Stomach (tissue), 19 donors: Measurements from ENCODE around the gene APOL1. TPM values are rescaled to one million over a fixed set of nuclear protein-coding genes. Genes with fewer than 3 reads are reported as not detected.
A peak's percentile ranks its signal among the peaks of the same experiment; 100 is the strongest.
"Not testable (repeated sequence)": the region's sequence is repeated elsewhere in the genome, so short reads cannot be mapped to it uniquely, and the experiment has no call there.

Source experiments
- DNase-seq, 2 donors: peaks; one replicate each; pipeline versions ENCODE4 v3.0.0 to v3.0.0-alpha.2; 2013 to 2019
- H3K27ac ChIP-seq, 5 donors: fragments of 200-600 bp in 4 of 5; sonication (generic) in 4 of 5; one replicate each; pipeline ENCODE4 v1.5.1; 2013 to 2019; ENCODE audit warnings: mild to moderate bottlenecking in 1 of 5, moderate library complexity in 1 of 5
- H3K27me3 ChIP-seq, 3 donors: fragments of 200-600 bp; sonication (generic); one replicate each; pipeline ENCODE4 v1.5.1; 2017 to 2019; ENCODE audit warnings: mixed run types in 1 of 3
- H3K36me3 ChIP-seq, 4 donors: fragments of 200-600 bp; sonication (generic); 1 replicate in 3 of 4; 2 replicates in 1 of 4; pipeline ENCODE4 v1.5.1; 2016 to 2019
- H3K4me1 ChIP-seq, 4 donors: fragments of 200-600 bp; sonication (generic); one replicate each; pipeline ENCODE4 v1.5.1; 2016 to 2019
- H3K4me3 ChIP-seq, 4 donors: fragments of 200-600 bp; sonication (generic) in 3 of 4; one replicate each; pipeline ENCODE4 v1.5.1; 2016 to 2019; ENCODE audit warnings: mild to moderate bottlenecking in 1 of 4
- H3K9me3 ChIP-seq, 4 donors: fragments of 200-600 bp; sonication (generic); one replicate each; pipeline ENCODE4 v1.5.1; 2016 to 2019
- CTCF ChIP-seq, 7 experiments: fragments of 450-650 bp in 4 of 7; fragments of 200-600 bp in 3 of 7; sonication (generic) in 3 of 7; IDR thresholded peaks; one replicate each; pipeline ENCODE4 v1.5.1; 2016 to 2019; ENCODE audit warnings: antibody characterized with exemption in 7 of 7, control low read depth in 2 of 7, mild to moderate bottlenecking in 1 of 7
- EP300 ChIP-seq: sonication (generic); formaldehyde crosslinking; IDR thresholded peaks from one replicate; pipeline ENCODE4 v1.6.1; 2017; ENCODE audit warnings: antibody characterized with exemption
- POLR2A ChIP-seq, 4 donors: fragments of 450-650 bp; IDR thresholded peaks; one replicate each; pipeline ENCODE4 v1.6.1; 2016; ENCODE audit warnings: antibody characterized with exemption in 4 of 4, control low read depth in 2 of 4, mild to moderate bottlenecking in 1 of 4, moderate library complexity in 1 of 4
- POLR2AphosphoS5 ChIP-seq, 3 donors: sonication (generic); formaldehyde crosslinking; IDR thresholded peaks; one replicate each; pipeline ENCODE4 v1.6.1; 2016; ENCODE audit warnings: antibody characterized with exemption in 3 of 3
- WGBS, 5 donors: extraction: QIAGEN DNeasy Blood & Tissue Kit in 3 of 5; methylation state at CpG; one replicate each; pipeline versions ENCODE4 v1.1.5 to v1.1.7; 2013 to 2018; 5-methylcytosine and 5-hydroxymethylcytosine counted together
- intact Hi-C: fragments of 100-400 bp; cut with DNase I; formaldehyde crosslinking; loops from one replicate; pipeline ENCODE4 v1.15.1; 2023; ENCODE audit warnings: low total_unique reads
- long read RNA-seq, 10 donors: transcript quantifications; one replicate each; lab custom pipeline, GENCODE V29; 2026
- polyA plus RNA-seq, 3 donors: library from polyadenylated mRNA; stranded (reverse); fragments of 200-250 nt; gene quantifications; one replicate each; pipeline ENCODE4 v1.2.3, GENCODE V29; 2013
- total RNA-seq, 5 donors: library from RNA; depleted of rRNA; stranded (reverse); fragments of >200 nt; gene quantifications; one replicate each; pipeline versions ENCODE4 v1.1.0 to v1.2.3, GENCODE V29; 2014 to 2016
- donor health status: healthy with polysubstance abuse.
- donor health status: Bipolar disorder and iron deficiency.
- donor health status: healthy.

APOL1 gene
- total RNA-seq, result 10 to 100 TPM in 4 of 5 donors, 1 to 10 TPM in 1; 5.2 to 87.5 (median 38.2) TPM
- polyA plus RNA-seq, result 10 to 100 TPM in 2 of 3 donors, 1 to 10 TPM in 1; 7.3 to 58.1 (median 38.9) TPM
- long read RNA-seq, donor 1, partial matches to known transcripts, result 0 of 4 reads
- long read RNA-seq, donor 1, other reads (novel, unspliced or antisense), result 0 of 4 reads
- long read RNA-seq, donor 2, transcript APOL1-202 (6 exons, 2,918 nt), result major isoform, 5 of 15 reads
- long read RNA-seq, donor 2, partial matches to known transcripts, result 9 of 15 reads
- long read RNA-seq, donor 2, other reads (novel, unspliced or antisense), result 0 of 15 reads
- long read RNA-seq, donor 3, partial matches to known transcripts, result 0 of 1 reads
- long read RNA-seq, donor 3, other reads (novel, unspliced or antisense), result 0 of 1 reads
- long read RNA-seq, donor 4, result 0 reads
- long read RNA-seq, donor 5, partial matches to known transcripts, result 7 of 9 reads
- long read RNA-seq, donor 5, other reads (novel, unspliced or antisense), result 0 of 9 reads
- long read RNA-seq, donor 6, partial matches to known transcripts, result 0 of 4 reads
- long read RNA-seq, donor 6, other reads (novel, unspliced or antisense), result 0 of 4 reads
- long read RNA-seq, donor 7, transcript APOL1-202 (6 exons, 2,918 nt), result major isoform, 6 of 13 reads
- long read RNA-seq, donor 7, partial matches to known transcripts, result 5 of 13 reads
- long read RNA-seq, donor 7, other reads (novel, unspliced or antisense), result 0 of 13 reads
- long read RNA-seq, donor 8, partial matches to known transcripts, result 0 of 7 reads
- long read RNA-seq, donor 8, other reads (novel, unspliced or antisense), result 5 of 7 reads
- long read RNA-seq, donor 9, result 0 reads
- long read RNA-seq, donor 10, result 0 reads

DNA sequence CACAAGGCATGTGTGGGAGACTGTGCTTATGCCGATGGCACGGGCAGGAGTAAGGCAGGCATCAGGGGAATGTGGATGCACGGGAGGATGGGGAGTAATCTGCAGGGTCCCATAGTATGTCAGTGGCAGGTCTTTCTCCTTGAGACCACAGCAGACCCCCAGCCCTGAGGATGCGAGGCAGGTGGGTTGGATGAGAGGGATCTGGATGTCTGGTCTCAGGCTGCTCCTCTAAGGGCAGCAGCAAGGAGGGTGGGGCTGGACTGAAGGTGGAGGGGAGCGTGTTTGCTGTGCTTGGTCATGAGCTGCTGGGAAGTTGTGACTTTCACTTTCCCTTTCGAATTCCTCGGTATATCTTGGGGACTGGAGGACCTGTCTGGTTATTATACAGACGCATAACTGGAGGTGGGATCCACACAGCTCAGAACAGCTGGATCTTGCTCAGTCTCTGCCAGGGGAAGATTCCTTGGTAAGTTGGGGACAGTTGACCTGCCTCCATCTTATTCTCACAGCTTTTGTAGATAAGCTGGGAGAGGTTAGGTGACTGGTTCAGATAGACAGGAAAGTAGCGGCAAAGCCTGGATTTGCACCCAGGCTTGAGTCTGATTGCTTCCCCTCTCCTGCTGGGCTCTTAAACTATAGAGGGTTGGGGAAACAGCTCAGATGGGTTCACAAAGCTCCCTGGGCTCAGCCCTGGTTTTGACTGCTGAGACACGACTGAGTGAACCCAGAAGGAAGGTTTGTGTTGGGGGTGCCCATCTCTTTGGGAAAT is at the start of gene APOL1:
Gene APOL1 (plus strand): TSS at position 380 of the 769 bp plus-strand sequence. CDS start 1,823 bp downstream, outside the sequence.
- Histone ChIP-seq H3K27ac (peak within 1 kb of the TSS; percentile 58 to 91 (median 84)), H3K4me1 (peaks cover 26 to 57% (median 40%) of the 10 kb centered on the region in 4 donors), H3K9me3 (no peaks in the 10 kb centered on the region), H3K36me3 (peaks cover 0 to 18% (median 12%) of the 10 kb centered on the region in 4 donors), H3K4me3 (peak within 1 kb of the TSS; percentile 51 to 72 (median 52)), H3K27me3 (no peaks in the 10 kb centered on the region)
- no peak for TF ChIP-seq POLR2A (IDR thresholded peaks at IDR 0.05)
- TF ChIP-seq POLR2AphosphoS5 (IDR thresholded peaks at IDR 0.05), result peak; percentile 44 to 90 (median 83)
- no peak for TF ChIP-seq CTCF (IDR thresholded peaks at IDR 0.05)
- intact Hi-C loops, result no loop called here
- DNase-seq, result peak; percentile 63 to 86
- 27 to 32% (median 31%) methylated on average over 10 of the region's 10 CpGs for WGBS, 5 donors

- Histone ChIP-seq H3K4me3 (peak overlapping the region in 1 of 4 donors; percentile 41), H3K27ac (peak overlapping the region in 2 of 5 donors; percentile 31 to 84), H3K4me1 (peaks cover 3 to 37% (median 15%) of the 10 kb centered on the region in 4 donors)
- peak in 1 of 2 donors; percentile 67 for DNase-seq
- intact Hi-C loops, H3K9me3 ChIP-seq, H3K27me3 ChIP-seq, H3K36me3 ChIP-seq: not testable (repeated sequence)
- WGBS, 5 donors, result 35 to 58% (median 49%) methylated on average over 7 of the region's 7 CpGs
These were observed 49.5 kb upstream of the APOL1 start for GRCh38 chr22:36203441-36203840.

- DNase-seq, result no peak
- Histone ChIP-seq H3K27ac (peak overlapping the region; percentile 31 to 84 (median 53)), H3K4me3 (peak overlapping the region in 2 of 4 donors; percentile 13 to 41), H3K9me3 (no peaks in the 10 kb centered on the region), H3K4me1 (peaks cover 3 to 37% (median 15%) of the 10 kb centered on the region in 4 donors), H3K27me3 (no peaks in the 10 kb centered on the region), H3K36me3 (no peaks in the 10 kb centered on the region)
- TF ChIP-seq POLR2A (IDR thresholded peaks at IDR 0.05) (no peak), EP300 (no peak), POLR2AphosphoS5 (IDR thresholded peaks at IDR 0.05) (no peak), CTCF (IDR thresholded peaks at IDR 0.05) (no peak)
- intact Hi-C loops, result no loop called here
- WGBS, 5 donors, result 42 to 69% (median 49%) methylated on average over 8 of the region's 8 CpGs
These were observed 48.8 kb upstream of the APOL1 start for GRCh38 chr22:36204001-36204631.

DNA sequence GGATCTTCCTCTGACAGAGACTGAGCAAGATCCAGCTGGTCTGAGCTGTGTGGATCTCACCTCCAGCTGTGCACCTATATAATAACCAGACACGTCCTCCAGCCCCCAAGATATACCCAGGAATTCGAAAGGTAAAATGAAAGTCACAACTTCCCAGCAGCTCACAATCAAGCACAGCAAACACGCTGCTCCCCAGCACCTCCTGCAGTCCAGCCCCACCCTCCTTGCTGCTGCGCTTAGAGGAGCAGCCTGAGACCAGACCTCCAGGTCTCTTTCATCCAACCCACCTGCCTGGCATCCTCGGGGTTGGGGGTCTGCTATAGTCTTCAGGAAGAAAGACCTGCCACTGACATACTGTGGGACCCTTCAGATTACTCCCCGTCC is 48.3 kb upstream of the APOL1 start:
- peaks cover 3 to 37% (median 15%) of the 10 kb centered on the region in 4 donors for H3K4me1 ChIP-seq
- WGBS, 5 donors, result 19 to 61% (median 39%) methylated on average over 6 of the region's 6 CpGs
- H3K36me3 ChIP-seq, result no peaks in the 10 kb centered on the region
- no peaks in the 10 kb centered on the region for H3K27me3 ChIP-seq
- DNase-seq, result peak; percentile 63 to 71
- no peak for TF ChIP-seq POLR2A (IDR thresholded peaks at IDR 0.05)
- no peak for TF ChIP-seq POLR2AphosphoS5 (IDR thresholded peaks at IDR 0.05)
- no peak for TF ChIP-seq CTCF (IDR thresholded peaks at IDR 0.05)
- no peak for TF ChIP-seq EP300
- H3K4me3 ChIP-seq, result peak overlapping the region in 2 of 4 donors; percentile 13 to 41
- H3K9me3 ChIP-seq, result no peaks in the 10 kb centered on the region
- intact Hi-C loops, result no loop called here
- H3K27ac ChIP-seq, result peak overlapping the region; percentile 31 to 84 (median 53)

- H3K27ac ChIP-seq, H3K4me3 ChIP-seq, H3K9me3 ChIP-seq, intact Hi-C loops, H3K27me3 ChIP-seq, H3K36me3 ChIP-seq, DNase-seq: not testable (repeated sequence)
- WGBS, 5 donors, result 66 to 84% (median 81%) methylated on average over 3 to 5 of the region's 5 CpGs
- H3K4me1 ChIP-seq, result peaks cover 3 to 37% (median 15%) of the 10 kb centered on the region in 4 donors
These were observed 47.4 kb upstream of the APOL1 start for GRCh38 chr22:36205573-36205972.
